GM21576 (cell line): Measurements from ENCODE around the gene TPRN.

ENCODE experiments used
- ATAC-seq: cut with Tn5 transposase; IDR thresholded peaks from one replicate; pipeline ENCODE4 v1.9.1; 2021; ENCODE audit warnings: mild to moderate bottlenecking, moderate library complexity; ENCODE audit not compliant: unreplicated experiment

Gene TPRN

DNA sequence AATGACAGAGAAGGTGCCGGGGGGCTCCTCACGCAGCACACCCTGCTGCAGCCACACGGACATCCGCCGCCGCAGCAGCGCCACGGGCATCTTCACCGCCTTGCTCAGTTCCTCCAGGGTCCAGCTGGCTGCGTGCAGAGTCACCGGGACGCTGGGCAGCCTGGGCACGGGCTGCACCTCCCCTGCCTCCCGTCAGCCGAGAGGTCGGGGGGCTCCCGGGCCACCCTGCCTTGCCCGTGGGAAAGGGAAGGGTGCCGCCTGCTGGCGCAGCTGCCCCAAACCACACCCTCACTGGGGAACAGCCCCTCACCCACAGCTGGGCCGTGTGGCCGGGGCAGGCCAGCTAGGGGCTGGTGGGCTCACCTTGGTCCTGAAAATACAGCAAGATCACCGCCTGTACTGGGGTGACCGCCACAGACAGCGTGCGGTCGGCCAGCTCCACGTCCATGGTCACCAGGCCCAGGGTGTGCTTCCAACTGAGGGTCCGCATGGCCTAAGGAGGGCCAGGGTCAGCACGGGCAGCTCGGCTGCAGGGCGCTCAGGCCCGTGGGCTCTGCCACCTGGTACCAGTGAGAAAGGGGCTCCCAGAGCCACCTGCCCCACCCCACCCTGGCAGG is 25.1 kb downstream of the TPRN start:
- ATAC-seq: no peak

DNA sequence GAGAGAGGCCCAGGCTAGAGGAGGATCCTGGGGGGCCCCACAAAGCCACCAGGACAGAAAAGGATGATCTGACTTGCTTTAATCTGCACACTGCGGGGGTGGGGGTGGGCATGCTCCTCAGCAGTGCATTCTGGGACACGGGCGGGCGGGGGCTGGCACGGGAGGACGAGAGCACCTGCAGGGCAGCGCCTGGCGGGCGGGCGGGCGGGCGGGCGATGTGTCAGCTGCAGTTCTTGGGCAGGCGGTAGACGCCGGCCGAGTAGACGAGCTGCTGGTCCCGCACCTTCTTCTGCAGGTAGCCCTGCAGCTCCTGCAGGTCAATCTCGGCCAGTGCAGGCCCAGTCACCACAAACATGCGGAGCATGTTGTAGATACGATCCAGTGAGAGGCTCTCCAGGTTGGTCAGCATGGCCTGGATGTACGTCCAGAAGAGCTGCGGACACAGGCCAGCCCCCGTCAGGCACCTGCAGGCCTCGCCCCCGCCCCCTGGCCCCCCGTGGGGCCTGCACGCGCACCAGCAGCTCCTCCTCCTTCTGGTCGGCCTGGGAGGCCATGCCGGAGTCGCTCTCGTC is 25.7 kb downstream of the TPRN start:
- ATAC-seq: no peak

DNA sequence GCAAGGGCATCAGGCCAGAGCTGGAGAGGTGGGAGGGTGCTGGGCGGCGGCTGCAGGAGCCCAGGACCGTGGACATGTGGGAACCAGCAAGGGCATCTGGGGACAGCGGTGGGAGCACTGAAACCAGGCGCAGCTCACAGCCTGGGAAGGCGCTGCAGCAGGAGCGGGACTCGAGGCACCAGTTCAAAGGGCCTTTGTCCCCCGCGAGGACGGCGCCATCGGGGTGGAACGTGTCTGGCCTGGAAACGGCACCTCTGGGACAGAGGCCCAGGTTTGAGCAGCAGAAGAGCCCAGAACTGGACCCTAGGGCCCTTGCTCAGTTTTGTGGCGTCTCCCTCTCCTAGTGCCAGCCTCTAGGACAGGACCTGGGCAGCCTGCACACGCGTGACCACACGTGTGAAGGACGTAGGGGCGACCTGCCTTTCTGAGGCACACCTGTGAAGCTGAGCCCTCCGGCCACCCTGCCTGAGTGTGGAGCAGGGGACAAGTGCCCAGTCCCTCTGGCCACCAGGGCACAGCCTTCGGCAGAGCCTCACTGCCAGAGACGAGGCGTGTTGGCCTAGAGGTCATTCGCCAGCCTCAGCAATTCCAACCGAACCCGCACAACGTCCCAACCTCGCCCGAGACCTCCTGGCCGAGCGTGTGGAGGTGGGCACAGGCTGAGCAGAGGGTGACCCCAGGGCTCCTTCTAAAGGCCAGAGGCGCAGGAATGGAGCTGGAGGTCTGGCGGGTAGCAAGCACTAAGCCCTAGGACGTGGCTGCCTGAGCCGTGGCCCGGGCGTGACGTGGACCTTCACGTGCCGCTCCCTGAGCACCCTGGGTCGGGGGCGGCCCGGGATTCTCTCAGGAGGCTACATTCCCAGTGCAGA is 26.5 kb downstream of the TPRN start:
- no peak for ATAC-seq

DNA sequence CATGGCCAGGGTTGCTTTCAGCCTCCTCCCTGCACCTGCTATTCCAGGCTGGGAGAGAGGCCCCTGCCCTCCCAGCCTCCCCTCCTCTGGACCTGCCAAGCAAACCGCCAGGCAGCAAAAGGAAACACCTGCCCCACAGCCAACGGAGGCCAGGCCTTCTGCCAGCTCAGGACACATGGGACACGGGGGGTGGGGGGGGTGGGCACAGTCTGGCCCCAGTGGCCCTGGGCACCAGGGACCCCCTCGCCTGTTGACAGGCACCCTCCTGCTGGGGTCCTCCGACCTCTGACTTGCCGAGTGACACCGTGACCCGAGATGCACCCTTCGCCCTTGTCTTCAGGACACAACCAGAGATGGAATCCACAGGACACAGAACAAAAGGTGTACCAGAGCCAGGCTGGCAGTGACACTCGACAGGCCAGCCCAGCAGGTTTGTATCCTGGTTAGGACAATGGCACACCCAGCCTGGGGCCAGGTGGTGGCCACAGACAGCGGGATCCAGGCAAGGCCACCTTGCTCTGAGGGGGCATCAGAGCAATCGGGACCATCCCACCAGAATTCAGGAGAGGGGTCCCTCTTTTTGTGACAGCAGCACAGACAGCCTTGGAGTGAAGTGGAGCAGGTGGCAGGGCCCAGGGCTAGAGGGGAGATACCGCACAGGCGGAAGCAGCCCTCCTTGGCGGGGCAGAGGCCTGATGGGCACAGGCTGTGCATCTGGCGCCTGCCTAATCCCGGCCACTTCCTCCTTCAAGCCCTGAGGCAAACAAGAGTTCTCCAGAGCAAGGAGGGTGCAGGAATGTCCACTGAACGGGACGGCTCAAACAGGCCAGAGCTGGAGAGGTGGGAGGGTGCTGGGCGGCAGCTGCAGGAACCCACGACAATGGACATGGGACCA is 27.4 kb downstream of the TPRN start:
- no peak for ATAC-seq

DNA sequence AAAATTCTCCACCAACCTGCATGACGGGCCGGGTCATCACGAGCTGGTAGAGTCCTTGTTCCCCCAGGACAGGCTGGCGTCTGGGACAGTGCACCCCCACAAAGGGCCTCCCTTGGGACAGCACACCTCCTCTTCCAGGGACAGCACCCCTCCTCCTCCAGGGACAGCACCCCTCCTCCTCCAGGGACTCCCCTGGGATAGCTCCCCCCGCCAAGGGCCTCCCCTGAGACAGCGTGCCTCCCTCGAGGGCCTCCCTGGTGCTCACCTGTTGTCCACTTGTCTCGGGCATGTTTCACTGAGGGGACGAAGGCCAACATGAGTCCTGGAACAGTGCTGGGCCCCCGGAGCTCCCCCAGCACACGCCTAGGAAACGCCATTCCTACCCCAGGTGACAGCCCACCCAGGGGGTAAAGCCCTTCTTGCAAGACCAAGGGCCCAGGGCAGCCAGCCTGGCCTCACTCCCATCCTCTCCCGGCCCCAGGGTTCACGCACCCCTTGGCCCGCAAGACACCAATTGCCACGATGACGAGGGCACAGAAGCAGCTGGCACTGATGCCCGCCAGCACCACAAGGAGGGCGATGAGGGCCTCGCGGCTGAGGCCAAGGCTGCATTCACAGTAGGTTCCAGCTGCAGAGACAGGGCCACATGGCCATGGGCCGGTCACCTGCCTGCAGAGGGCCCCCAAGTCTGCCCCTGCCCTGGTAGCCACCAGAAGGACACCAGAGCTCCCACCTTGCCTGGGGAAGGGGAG is 29.2 kb downstream of the TPRN start:
- ATAC-seq: no peak

DNA sequence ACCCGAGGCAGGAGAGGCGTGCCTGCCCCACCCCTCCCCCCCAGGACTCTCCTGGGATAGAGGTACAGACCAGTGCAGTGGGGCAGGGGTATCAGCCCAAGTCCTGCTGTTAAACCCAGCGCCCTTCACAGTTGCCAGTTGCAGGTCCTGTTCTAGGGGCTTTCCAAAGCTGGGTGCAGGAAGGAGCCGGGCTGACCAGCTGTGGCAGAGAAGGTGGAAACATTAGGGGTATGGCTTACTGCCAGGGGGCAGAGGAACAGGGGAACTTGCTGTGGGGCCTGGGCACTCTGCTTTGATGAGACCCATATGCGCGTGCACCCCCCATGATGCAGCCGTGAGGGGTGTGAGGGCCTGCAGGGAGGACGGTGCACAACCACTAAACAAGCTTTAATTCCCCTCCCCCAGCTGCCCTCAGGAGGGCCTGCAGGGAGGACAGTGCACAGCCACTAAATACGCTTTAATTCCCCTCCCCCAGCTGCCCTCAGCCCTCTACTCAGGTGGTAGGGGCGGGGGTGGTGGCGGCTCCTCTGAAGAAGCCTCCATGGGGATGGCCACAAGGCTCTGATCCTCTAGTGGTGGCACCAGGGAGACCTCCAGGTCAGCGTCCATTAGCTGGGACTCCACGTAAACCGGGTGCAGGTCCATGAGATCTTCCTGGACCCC is 29.9 kb downstream of the TPRN start:
- ATAC-seq: no peak

DNA sequence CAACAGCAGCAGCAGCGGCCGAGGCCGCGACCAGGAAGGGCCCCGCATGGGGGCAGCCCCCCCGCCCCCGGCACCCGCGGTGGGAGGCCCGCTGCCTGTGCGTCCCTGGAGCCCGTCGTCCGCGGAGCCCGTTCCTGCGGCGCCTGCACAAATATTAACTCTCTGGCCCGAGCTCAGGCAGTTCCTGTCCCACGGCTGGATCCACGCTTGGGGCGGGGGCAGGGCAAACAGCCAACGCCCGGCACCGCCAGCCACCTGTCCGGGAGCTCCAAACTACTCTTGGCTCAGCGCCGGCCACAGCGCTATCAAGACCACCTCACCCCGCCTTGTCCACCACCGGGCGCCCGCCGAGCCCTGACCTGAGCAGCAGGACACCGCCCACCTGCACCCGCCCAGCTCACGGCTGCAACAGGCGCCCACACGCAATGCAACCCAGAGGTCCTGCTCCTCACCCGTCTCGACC is 30.6 kb downstream of the TPRN start, which contains the start of gene LRRC26:
LRRC26 (minus strand) TSS at position 156 of the 463 bp plus-strand sequence; CDS start at position 48, 108 bp downstream.
- ATAC-seq: no peak

DNA sequence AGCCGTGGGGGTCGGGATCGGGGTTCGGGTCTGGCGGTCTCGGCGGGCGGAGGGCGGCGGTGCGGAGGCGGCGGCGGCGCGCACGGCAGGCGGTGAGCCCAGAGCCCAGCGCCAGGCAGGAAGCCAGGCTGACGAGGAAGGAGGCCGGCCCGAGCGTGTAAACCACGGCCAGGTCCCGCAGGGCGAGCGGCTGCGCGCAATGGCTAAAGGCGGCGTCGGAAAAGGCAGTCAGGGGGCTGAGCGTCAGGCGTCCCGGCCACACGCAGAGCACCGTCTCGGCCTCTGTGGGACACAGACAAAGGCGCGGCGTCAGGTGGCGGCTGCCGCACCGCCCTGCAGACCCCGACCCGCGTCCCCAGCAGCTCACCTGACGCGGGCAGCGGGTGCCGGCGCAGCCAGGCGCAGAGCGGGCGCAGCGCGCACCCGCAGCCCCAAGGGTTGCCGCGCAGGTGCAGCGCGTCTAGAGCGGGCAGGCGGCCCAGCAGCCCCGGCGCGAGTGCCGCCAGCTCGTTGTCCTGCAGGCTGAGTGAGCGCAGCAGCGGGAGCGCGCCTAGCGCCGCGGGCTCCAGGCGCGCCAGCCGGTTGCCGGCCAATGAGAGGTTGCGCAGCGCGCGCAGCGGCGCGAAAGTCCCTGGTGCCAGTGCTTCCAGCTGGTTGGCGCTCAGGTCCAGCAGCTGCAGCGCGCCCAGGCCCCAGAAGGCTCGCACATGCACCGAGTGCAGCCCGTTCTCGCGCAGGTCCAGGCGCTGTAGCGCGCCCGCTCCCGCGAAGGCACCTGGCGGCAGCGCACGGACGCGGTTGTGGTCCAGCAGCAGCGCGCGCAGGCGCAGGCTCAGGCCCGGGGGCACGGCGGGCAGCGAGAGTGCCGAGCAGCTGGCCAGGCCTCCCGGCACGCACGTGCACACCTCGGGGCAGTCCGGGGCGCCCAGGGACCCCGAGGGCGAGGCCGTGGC is 31.4 kb downstream of the TPRN start:
- ATAC-seq: no peak

DNA sequence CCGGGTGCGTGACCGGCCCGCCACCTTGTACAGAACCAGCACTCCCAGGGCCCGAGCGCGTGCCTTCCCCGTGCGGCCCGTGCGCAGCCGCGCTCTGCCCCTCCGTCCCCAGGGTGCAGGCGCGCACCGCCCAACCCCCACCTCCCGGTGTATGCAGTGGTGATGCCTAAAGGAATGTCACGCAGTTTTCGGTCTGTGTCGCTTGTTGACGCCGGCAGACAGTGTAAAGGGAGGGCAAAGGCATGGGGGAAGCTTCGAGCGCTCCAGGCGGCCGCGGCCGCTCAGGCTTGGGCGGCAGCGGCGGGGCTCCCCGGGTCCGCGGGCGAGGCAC is 32.0 kb downstream of the TPRN start:
- no peak for ATAC-seq

DNA sequence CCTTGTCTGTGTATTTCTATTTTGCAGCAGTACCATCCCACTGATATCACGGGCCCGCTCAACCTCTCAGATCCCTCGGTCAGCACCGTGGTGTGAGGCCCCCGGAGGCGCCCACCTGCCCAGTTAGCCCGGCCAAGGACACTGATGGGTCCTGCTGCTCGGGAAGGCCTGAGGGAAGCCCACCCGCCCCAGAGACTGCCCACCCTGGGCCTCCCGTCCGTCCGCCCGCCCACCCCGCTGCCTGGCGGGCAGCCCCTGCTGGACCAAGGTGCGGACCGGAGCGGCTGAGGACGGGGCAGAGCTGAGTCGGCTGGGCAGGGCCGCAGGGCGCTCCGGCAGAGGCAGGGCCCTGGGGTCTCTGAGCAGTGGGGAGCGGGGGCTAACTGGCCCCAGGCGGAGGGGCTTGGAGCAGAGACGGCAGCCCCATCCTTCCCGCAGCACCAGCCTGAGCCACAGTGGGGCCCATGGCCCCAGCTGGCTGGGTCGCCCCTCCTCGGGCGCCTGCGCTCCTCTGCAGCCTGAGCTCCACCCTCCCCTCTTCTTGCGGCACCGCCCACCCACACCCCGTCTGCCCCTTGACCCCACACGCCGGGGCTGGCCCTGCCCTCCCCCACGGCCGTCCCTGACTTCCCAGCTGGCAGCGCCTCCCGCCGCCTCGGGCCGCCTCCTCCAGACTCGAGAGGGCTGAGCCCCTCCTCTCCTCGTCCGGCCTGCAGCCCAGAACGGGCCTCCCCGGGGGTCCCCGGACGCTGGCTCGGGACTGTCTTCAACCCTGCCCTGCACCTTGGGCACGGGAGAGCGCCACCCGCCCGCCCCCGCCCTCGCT is 32.6 kb downstream of the TPRN start:
- ATAC-seq: no peak

DNA sequence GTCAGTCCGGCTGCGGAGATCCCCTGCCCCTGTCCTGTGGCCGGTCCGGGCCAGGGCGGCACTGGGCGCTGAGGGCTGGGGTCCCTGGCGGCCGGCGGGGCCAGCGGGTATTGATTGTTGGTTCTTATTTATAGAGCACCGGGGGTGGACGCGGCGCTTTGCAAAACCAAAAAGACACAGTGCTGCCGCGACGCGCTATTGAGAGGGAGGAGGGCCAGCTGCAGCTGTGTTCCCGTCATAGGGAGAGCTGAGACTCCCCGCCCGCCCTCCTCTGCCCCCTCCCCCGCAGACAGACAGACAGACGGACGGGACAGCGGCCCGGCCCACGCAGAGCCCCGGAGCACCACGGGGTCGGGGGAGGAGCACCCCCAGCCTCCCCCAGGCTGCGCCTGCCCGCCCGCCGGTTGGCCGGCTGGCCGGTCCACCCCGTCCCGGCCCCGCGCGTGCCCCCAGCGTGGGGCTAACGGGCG is 33.2 kb downstream of the TPRN start:
- ATAC-seq: no peak

DNA sequence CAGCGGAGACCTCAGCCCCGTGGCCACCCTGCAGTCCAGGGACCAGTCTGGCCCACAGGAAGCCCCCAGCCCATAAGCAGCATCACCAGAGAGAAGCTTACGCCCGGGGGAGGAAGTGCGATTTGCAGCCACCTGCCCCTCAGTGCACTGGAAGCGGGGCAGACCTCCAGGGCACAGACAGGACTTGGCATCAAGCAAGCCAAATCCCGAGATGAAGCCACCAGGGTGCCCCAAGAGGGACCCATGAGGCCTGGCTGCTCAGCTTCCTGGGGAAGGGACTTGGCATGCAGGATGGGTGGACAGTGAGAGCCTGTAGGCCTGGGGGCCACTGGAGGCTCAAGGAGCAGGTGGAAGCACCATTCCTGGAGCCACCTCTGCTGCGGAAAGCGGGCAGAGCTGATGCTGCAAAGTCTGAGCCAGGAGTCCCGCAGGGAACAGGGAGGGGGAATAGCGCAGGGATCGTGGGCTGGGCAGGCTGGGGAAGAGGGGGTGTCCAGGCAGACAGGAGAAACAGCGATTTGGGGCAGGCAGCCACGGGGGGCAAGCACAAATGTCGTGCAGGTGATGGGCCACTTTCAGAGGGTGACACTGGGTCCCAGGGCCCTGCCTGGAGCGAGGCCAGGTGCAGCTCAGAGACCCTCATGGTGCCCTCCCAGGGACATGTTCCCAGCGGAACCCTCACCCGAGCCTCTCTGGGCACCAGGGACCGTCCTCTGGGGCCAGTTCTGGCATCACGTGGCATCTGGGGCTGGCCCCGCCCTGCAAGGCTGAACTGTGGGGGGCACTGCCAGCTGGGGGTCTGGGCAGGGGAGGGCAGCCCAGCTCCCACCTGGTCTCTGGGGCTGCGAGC is 33.9 kb downstream of the TPRN start:
- no peak for ATAC-seq

DNA sequence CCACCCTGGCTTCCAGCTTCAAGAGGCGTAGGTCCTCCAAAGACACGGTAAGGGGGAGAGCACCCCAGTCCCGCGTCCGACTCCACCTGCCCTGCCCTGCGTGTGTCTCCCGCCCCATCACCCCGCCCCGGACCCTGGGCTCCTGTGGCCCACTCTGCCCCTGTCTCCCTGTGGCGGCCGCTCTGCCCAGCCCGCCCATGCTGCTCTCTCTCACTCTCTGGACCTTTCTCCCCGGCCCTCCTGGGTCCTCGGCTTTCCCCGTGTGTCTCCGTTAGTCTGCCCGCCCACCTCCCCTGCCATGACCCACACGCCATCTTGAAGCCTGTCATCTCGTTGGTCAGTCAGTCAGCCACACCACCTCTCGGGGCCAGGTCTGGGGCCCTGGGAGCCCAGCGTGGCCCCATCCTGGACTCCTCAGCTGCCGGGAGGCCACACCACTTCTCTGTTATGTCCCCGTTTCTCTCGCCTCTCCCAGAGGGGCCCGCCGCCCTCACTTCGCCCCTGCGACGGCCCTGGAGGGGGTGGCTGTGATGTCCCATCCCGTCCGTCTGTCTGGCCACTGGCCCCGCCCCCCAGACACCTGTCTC is 35.2 kb downstream of the TPRN start:
- ATAC-seq: no peak

DNA sequence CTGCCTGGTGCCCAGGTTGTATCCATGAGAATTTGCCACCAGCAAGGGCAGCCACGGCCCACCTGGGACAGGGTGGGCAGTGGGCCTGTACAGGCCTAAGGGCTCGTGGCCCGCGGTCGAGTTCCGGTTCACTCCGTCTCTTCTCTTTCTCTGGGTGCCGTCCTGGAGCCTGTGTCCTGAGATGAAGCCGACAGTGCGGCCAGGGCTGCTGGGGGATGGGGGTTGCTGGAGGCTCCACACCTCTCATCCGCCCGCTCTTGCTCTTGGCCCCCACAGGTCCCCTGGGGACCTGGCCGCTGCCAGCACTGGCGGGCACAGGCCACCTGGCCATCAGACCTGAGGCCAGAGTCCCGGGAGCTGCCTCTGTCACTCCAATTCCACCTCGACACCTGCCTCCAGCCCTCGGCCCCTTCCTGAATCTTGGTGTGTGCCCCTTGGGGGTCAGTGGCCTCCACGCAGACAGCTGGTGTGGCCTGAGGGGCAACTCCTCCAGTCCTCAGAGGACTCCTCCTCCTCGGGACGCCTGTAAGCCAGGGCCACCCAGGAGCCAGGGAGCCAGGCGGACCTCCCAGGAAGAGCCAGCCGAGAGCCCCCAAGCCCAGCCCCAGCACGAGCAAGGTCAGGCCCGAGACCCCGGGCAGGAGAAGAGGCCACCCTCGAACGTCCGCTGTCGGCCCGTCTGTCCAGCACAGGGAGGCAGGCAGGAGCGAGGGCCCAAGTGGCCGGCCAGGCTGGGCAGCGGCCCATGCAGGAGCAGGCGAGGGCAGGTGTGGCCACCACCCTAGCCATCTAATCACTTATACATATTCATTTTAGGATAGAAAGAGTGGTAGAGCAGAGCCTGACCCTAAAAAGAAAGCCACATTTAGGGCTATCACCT is 35.9 kb downstream of the TPRN start:
- no peak for ATAC-seq

DNA sequence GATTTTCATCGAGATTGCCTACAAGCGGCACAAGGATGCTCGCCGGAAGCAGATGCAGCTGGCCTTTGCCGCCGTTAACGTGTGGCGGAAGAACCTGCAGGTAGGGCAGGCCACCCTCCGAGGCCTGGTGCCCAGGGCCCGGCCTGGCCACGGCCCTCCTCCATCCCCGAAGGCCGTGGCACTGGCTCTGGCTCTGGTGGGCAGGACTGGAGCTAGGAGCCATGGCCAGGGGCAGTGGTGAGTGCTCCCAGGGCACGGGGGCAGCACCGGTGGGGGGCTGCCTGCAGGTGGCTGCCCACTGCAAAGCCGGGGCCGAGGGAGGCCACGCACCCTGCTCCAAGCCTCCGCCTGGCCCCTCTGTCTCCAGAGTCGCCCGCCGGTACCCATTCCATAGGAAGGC is 36.7 kb downstream of the TPRN start:
- ATAC-seq: no peak

DNA sequence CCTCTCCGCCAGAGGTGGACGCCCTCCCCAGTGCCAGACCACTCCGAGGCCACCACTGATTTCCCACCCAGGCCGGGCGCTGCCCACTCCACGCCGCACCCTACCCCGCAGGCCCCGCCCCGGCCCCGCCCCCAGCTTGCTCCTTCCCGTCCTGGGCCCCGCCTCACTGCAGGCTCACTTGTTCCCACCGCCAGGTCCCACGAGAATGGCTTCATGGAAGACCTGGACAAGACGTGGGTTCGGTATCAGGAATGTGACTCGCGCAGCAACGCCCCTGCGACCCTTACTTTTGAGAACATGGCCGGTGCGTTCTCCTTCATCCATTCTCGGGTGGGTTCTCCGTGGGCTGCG is 37.2 kb downstream of the TPRN start:
- no peak for ATAC-seq
